Measurements from ENCODE around the gene BMAL1.
A peak's percentile ranks its signal among the peaks of the same experiment; 100 is the strongest.

The BMAL1 gene

GRCh38 chr11:13343931-13344717 lies 66.5 kb downstream of the BMAL1 start:
- peak; percentile 68 for DNase-seq (ENCODE audit: low spot score)

- DNase-seq (ENCODE audit: low spot score): no peak
Observed at GRCh38 chr11:13344818-13345217, 67.2 kb downstream of the BMAL1 start.

GRCh38 chr11:13346470-13346869 lies 68.9 kb downstream of the BMAL1 start:
- no peak for DNase-seq (ENCODE audit: low spot score)

GRCh38 chr11:13347901-13348300 lies 70.3 kb downstream of the BMAL1 start:
- no peak for DNase-seq (ENCODE audit: low spot score)

- DNase-seq (ENCODE audit: low spot score): no peak
Observed at GRCh38 chr11:13348305-13348704, 70.7 kb downstream of the BMAL1 start.

- DNase-seq (ENCODE audit: low spot score): no peak
Observed at GRCh38 chr11:13349046-13349445, 71.5 kb downstream of the BMAL1 start.

- no peak for DNase-seq (ENCODE audit: low spot score)
Observed at GRCh38 chr11:13349581-13349980, 72.0 kb downstream of the BMAL1 start.

- no peak for DNase-seq (ENCODE audit: low spot score)
Observed at GRCh38 chr11:13352711-13353110, 75.1 kb downstream of the BMAL1 start.

GRCh38 chr11:13354335-13354734 lies 76.7 kb downstream of the BMAL1 start:
- DNase-seq (ENCODE audit: low spot score): no peak

- no peak for DNase-seq (ENCODE audit: low spot score)
Observed at GRCh38 chr11:13355191-13355590, 77.6 kb downstream of the BMAL1 start.

- DNase-seq (ENCODE audit: low spot score): no peak
Observed at GRCh38 chr11:13357232-13357631, 79.6 kb downstream of the BMAL1 start.

GRCh38 chr11:13358596-13359270 lies 81.1 kb downstream of the BMAL1 start:
- DNase-seq (ENCODE audit: low spot score): no peak

GRCh38 chr11:13362596-13363109 lies 85.1 kb downstream of the BMAL1 start:
- no peak for DNase-seq (ENCODE audit: low spot score)

GRCh38 chr11:13364388-13364787 lies 86.8 kb downstream of the BMAL1 start:
- no peak for DNase-seq (ENCODE audit: low spot score)

- no peak for DNase-seq (ENCODE audit: low spot score)
Observed at GRCh38 chr11:13366266-13367026, 88.9 kb downstream of the BMAL1 start.

GRCh38 chr11:13367115-13367514 lies 89.5 kb downstream of the BMAL1 start:
- DNase-seq (ENCODE audit: low spot score): no peak

GRCh38 chr11:13368041-13368446 lies 90.5 kb downstream of the BMAL1 start:
- no peak for DNase-seq (ENCODE audit: low spot score)

- no peak for DNase-seq (ENCODE audit: low spot score)
Observed at GRCh38 chr11:13373216-13373615, 95.6 kb downstream of the BMAL1 start.

GRCh38 chr11:13375798-13376197 lies 98.2 kb downstream of the BMAL1 start:
- no peak for DNase-seq (ENCODE audit: low spot score)

- no peak for DNase-seq (ENCODE audit: low spot score)
Observed at GRCh38 chr11:13376402-13376801, 98.8 kb downstream of the BMAL1 start.

GRCh38 chr11:13376838-13377237 lies 99.2 kb downstream of the BMAL1 start:
- DNase-seq (ENCODE audit: low spot score): no peak

GRCh38 chr11:13378316-13378715 lies 100.7 kb downstream of the BMAL1 start:
- no peak for DNase-seq (ENCODE audit: low spot score)

GRCh38 chr11:13380731-13381130 lies 103.1 kb downstream of the BMAL1 start:
- DNase-seq (ENCODE audit: low spot score): no peak

Measured in germinal center (tissue), 1 donor.